ENCODE measurements around the gene ENO3.

Gene ENO3

GRCh38 chr17:4937553-4937952 lies 13.4 kb upstream of the ENO3 start:
- no peak overlapping the region for H3K4ac ChIP-seq (ENCODE audit: low read length)
- H3K27me3 ChIP-seq (ENCODE audit: control insufficient read depth in 3 of 3, insufficient read depth in 3 of 3, low read depth in 1 of 3, low read length in 3 of 3) = no peaks in the 10 kb centered on the region
- no peak overlapping the region for H2AFZ ChIP-seq (ENCODE audit: low read length)
- no peak overlapping the region for H4K8ac ChIP-seq (ENCODE audit: low read depth, low read length)
- H3K4me3 ChIP-seq (ENCODE audit: low read length in 2 of 2) = no peak overlapping the region
- no peak overlapping the region for H3K27ac ChIP-seq (replicated peaks; ENCODE audit: low read length)
- no peak overlapping the region for H3K18ac ChIP-seq (ENCODE audit: low read length)
- H3K14ac ChIP-seq (ENCODE audit: low read length) = no peak overlapping the region
- H2BK12ac ChIP-seq (ENCODE audit: low read length) = no peak overlapping the region
- no peak overlapping the region for H3K4me2 ChIP-seq (ENCODE audit: insufficient read depth, low read length, poor library complexity, severe bottlenecking)
- no peak overlapping the region for H3K9ac ChIP-seq (ENCODE audit: low read depth, low read length, poor library complexity)
- DNase-seq (ENCODE audit: low spot score) = no peak
- H2AK5ac ChIP-seq (ENCODE audit: low read depth, low read length) = no peak overlapping the region
- no peak overlapping the region for H4K91ac ChIP-seq (ENCODE audit: low read depth, low read length, poor library complexity)
- H2BK15ac ChIP-seq (ENCODE audit: low read length) = no peak overlapping the region
- no peak overlapping the region for H2BK120ac ChIP-seq (ENCODE audit: low read depth, low read length)
- peaks cover 11 to 12% of the 10 kb centered on the region in 2 donors for H3K4me1 ChIP-seq (ENCODE audit: control insufficient read depth in 2 of 2, insufficient read depth in 1 of 2, low read depth in 1 of 2, low read length in 2 of 2)
- H3K9me3 ChIP-seq (replicated peaks in 1 of 2; ENCODE audit: control insufficient read depth in 2 of 2, insufficient read depth in 1 of 2, low read depth in 1 of 2, low read length in 2 of 2) = no peaks in the 10 kb centered on the region
- H3K36me3 ChIP-seq (replicated peaks in 1 of 2; ENCODE audit: control insufficient read depth in 2 of 2, insufficient read depth in 2 of 2, low read length in 2 of 2) = peaks cover 24 to 44% of the 10 kb centered on the region in 2 donors
- peaks cover 17% of the 10 kb centered on the region for H3K79me1 ChIP-seq (ENCODE audit: low read depth, low read length)
- H2BK5ac ChIP-seq (ENCODE audit: low read length) = peak overlapping the region; percentile 43
- no peak overlapping the region for H3K23ac ChIP-seq (ENCODE audit: low read depth, low read length, poor library complexity)
- no CpG with 5 or more reads among the region's 16 CpGs for WGBS, 2 donors (ENCODE audit: extremely low coverage in 2 of 2, insufficient read length in 2 of 2, insufficient replicate concordance in 1 of 2)

DNA sequence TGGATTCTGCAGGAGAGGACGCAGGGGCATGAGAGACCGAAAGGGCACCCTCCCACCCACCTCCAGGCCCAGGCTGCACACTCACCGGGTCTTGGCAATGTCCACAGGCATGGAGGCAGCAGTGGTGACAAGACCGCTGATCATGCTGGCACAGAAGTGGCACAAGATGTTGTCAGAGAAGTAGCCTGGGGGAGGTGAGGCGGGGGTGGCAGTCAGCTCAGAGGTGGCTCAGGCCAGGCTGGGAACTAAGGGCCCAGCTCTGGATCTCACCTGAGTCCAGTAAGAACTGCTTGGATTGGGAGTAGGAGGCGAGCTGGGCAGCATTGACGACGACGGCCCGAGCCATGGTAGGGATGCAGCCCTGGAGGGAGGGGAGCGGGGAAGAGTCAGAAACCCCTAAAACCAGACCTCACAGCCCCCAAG lies 12.8 kb upstream of the ENO3 start:
- Histone ChIP-seq H3K4me3 (ENCODE audit: low read length in 2 of 2) (peak overlapping the region in 1 of 2 donors; percentile 93), H3K79me1 (ENCODE audit: low read depth, low read length) (peaks cover 17% of the 10 kb centered on the region), H3K9me3 (replicated peaks in 1 of 2; ENCODE audit: control insufficient read depth in 2 of 2, insufficient read depth in 1 of 2, low read depth in 1 of 2, low read length in 2 of 2) (no peaks in the 10 kb centered on the region), H3K27me3 (ENCODE audit: control insufficient read depth in 3 of 3, insufficient read depth in 3 of 3, low read depth in 1 of 3, low read length in 3 of 3) (no peaks in the 10 kb centered on the region), H3K36me3 (replicated peaks in 1 of 2; ENCODE audit: control insufficient read depth in 2 of 2, insufficient read depth in 2 of 2, low read length in 2 of 2) (peaks cover 29 to 49% of the 10 kb centered on the region in 2 donors), H3K4me2 (ENCODE audit: insufficient read depth, low read length, poor library complexity, severe bottlenecking) (no peak overlapping the region), H3K4ac (ENCODE audit: low read length) (no peak overlapping the region), H4K91ac (ENCODE audit: low read depth, low read length, poor library complexity) (peak overlapping the region; percentile 73), H2AK5ac (ENCODE audit: low read depth, low read length) (no peak overlapping the region), H2BK120ac (ENCODE audit: low read depth, low read length) (no peak overlapping the region), H3K23ac (ENCODE audit: low read depth, low read length, poor library complexity) (peak overlapping the region; percentile 23), H2BK15ac (ENCODE audit: low read length) (peak overlapping the region; percentile 25), H4K8ac (ENCODE audit: low read depth, low read length) (no peak overlapping the region), H3K27ac (replicated peaks; ENCODE audit: low read length) (no peak overlapping the region), H2BK5ac (ENCODE audit: low read length) (peak overlapping the region; percentile 43), H3K4me1 (ENCODE audit: control insufficient read depth in 2 of 2, insufficient read depth in 1 of 2, low read depth in 1 of 2, low read length in 2 of 2) (peaks cover 11 to 12% of the 10 kb centered on the region in 2 donors), H2BK12ac (ENCODE audit: low read length) (no peak overlapping the region), H2AFZ (ENCODE audit: low read length) (no peak overlapping the region), H3K9ac (ENCODE audit: low read depth, low read length, poor library complexity) (peak overlapping the region; percentile 56), H3K14ac (ENCODE audit: low read length) (no peak overlapping the region), H3K18ac (ENCODE audit: low read length) (no peak overlapping the region)
- no CpG with 5 or more reads among the region's 11 CpGs for WGBS, 2 donors (ENCODE audit: extremely low coverage in 2 of 2, insufficient read length in 2 of 2, insufficient replicate concordance in 1 of 2)
- DNase-seq (ENCODE audit: low spot score) = no peak

DNA sequence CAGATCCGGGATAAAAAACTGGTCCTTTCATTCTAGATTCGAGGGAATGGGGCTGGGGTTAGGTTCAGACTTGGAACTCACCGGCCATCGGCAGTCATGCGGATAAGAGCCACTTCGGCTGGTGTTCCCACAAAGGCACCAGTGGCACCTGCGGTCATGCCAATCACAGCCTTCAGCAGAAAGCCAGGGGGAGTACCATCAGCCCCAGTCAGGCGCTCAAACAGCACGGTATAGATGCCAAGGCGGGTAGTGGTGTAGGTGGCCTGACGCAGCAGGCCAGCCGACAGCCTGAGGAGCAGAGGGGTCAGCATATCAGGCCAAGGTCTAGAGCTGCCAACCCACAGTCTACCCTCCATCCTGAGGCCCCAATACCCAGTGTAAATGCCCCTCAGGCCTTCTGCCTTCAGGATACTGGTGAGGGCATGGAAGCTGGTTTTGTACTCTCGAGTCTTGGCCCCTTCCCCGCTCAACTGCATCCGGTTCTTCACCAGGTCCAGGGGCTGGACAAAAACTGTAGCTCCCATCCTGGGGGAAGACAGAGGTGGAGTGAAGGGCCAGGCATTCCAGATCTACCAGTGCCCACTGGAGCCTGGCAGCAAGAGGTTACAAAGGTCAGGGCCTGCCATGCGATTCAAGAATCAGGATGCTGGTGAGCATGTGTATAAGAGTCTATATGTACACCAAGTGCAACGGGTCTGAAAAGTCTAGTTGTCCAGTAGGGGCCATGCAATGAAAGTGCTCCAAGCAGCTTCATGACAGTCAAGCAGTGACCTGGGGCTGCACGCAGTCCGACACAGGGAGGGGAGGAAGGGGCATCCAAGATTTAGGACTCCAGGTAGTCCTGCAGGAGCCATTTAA lies 12.0 kb upstream of the ENO3 start:
- Histone ChIP-seq H3K18ac (ENCODE audit: low read length) (peak overlapping the region; percentile 95), H3K4me2 (ENCODE audit: insufficient read depth, low read length, poor library complexity, severe bottlenecking) (peak overlapping the region; percentile 95), H3K4me3 (ENCODE audit: low read length in 2 of 2) (peak overlapping the region; percentile 93 to 95), H3K23ac (ENCODE audit: low read depth, low read length, poor library complexity) (peak overlapping the region; percentile 87), H3K4me1 (ENCODE audit: control insufficient read depth in 2 of 2, insufficient read depth in 1 of 2, low read depth in 1 of 2, low read length in 2 of 2) (peaks cover 11 to 12% of the 10 kb centered on the region in 2 donors), H2BK5ac (ENCODE audit: low read length) (peak overlapping the region; percentile 8), H4K91ac (ENCODE audit: low read depth, low read length, poor library complexity) (no peak overlapping the region), H3K36me3 (replicated peaks in 1 of 2; ENCODE audit: control insufficient read depth in 2 of 2, insufficient read depth in 2 of 2, low read length in 2 of 2) (peaks cover 35 to 58% of the 10 kb centered on the region in 2 donors), H2BK120ac (ENCODE audit: low read depth, low read length) (peak overlapping the region; percentile 65), H3K27me3 (ENCODE audit: control insufficient read depth in 3 of 3, insufficient read depth in 3 of 3, low read depth in 1 of 3, low read length in 3 of 3) (no peaks in the 10 kb centered on the region), H2AK5ac (ENCODE audit: low read depth, low read length) (peak overlapping the region; percentile 58), H3K79me1 (ENCODE audit: low read depth, low read length) (peaks cover 19% of the 10 kb centered on the region), H3K9me3 (replicated peaks in 1 of 2; ENCODE audit: control insufficient read depth in 2 of 2, insufficient read depth in 1 of 2, low read depth in 1 of 2, low read length in 2 of 2) (no peaks in the 10 kb centered on the region), H3K27ac (replicated peaks; ENCODE audit: low read length) (peak overlapping the region; percentile 95), H3K9ac (ENCODE audit: low read depth, low read length, poor library complexity) (peak overlapping the region; percentile 94), H3K4ac (ENCODE audit: low read length) (no peak overlapping the region), H4K8ac (ENCODE audit: low read depth, low read length) (no peak overlapping the region), H2BK15ac (ENCODE audit: low read length) (peak overlapping the region; percentile 89), H3K14ac (ENCODE audit: low read length) (no peak overlapping the region), H2BK12ac (ENCODE audit: low read length) (no peak overlapping the region), H2AFZ (ENCODE audit: low read length) (peak overlapping the region; percentile 90)
- DNase-seq (ENCODE audit: low spot score) = no peak
- no CpG with 5 or more reads among the region's 19 CpGs for WGBS, 2 donors (ENCODE audit: extremely low coverage in 2 of 2, insufficient read length in 2 of 2, insufficient replicate concordance in 1 of 2)

- WGBS, 2 donors (ENCODE audit: extremely low coverage in 2 of 2, insufficient read length in 2 of 2, insufficient replicate concordance in 1 of 2) = no CpG with 5 or more reads among the region's 16 CpGs
- peak overlapping the region; percentile 53 for H3K4ac ChIP-seq (ENCODE audit: low read length)
- H2AFZ ChIP-seq (ENCODE audit: low read length) = peak overlapping the region; percentile 90
- peak overlapping the region; percentile 58 for H2AK5ac ChIP-seq (ENCODE audit: low read depth, low read length)
- no peak for DNase-seq (ENCODE audit: low spot score)
- H3K23ac ChIP-seq (ENCODE audit: low read depth, low read length, poor library complexity) = peak overlapping the region; percentile 87
- no peak overlapping the region for H2BK12ac ChIP-seq (ENCODE audit: low read length)
- H4K8ac ChIP-seq (ENCODE audit: low read depth, low read length) = no peak overlapping the region
- H3K36me3 ChIP-seq (replicated peaks in 1 of 2; ENCODE audit: control insufficient read depth in 2 of 2, insufficient read depth in 2 of 2, low read length in 2 of 2) = peaks cover 39 to 63% of the 10 kb centered on the region in 2 donors
- H3K27me3 ChIP-seq (ENCODE audit: control insufficient read depth in 3 of 3, insufficient read depth in 3 of 3, low read depth in 1 of 3, low read length in 3 of 3) = no peaks in the 10 kb centered on the region
- H4K91ac ChIP-seq (ENCODE audit: low read depth, low read length, poor library complexity) = no peak overlapping the region
- peak overlapping the region; percentile 95 for H3K4me2 ChIP-seq (ENCODE audit: insufficient read depth, low read length, poor library complexity, severe bottlenecking)
- peak overlapping the region; percentile 89 for H2BK15ac ChIP-seq (ENCODE audit: low read length)
- peaks cover 9 to 12% of the 10 kb centered on the region in 2 donors for H3K4me1 ChIP-seq (ENCODE audit: control insufficient read depth in 2 of 2, insufficient read depth in 1 of 2, low read depth in 1 of 2, low read length in 2 of 2)
- H3K4me3 ChIP-seq (ENCODE audit: low read length in 2 of 2) = peak overlapping the region; percentile 93 to 95
- H3K27ac ChIP-seq (replicated peaks; ENCODE audit: low read length) = peak overlapping the region; percentile 95
- H3K14ac ChIP-seq (ENCODE audit: low read length) = peak overlapping the region; percentile 42
- H3K79me1 ChIP-seq (ENCODE audit: low read depth, low read length) = peaks cover 19% of the 10 kb centered on the region
- peak overlapping the region; percentile 65 for H2BK120ac ChIP-seq (ENCODE audit: low read depth, low read length)
- no peaks in the 10 kb centered on the region for H3K9me3 ChIP-seq (replicated peaks in 1 of 2; ENCODE audit: control insufficient read depth in 2 of 2, insufficient read depth in 1 of 2, low read depth in 1 of 2, low read length in 2 of 2)
- peak overlapping the region; percentile 94 for H3K9ac ChIP-seq (ENCODE audit: low read depth, low read length, poor library complexity)
- H2BK5ac ChIP-seq (ENCODE audit: low read length) = peak overlapping the region; percentile 8
- peak overlapping the region; percentile 95 for H3K18ac ChIP-seq (ENCODE audit: low read length)
Observed at GRCh38 chr17:4939546-4939795, 11.4 kb upstream of the ENO3 start.

Measured in neuronal stem cell (in vitro differentiated cells).